ENCODE data around the gene IRF2BP2.

The IRF2BP2 gene

DNA sequence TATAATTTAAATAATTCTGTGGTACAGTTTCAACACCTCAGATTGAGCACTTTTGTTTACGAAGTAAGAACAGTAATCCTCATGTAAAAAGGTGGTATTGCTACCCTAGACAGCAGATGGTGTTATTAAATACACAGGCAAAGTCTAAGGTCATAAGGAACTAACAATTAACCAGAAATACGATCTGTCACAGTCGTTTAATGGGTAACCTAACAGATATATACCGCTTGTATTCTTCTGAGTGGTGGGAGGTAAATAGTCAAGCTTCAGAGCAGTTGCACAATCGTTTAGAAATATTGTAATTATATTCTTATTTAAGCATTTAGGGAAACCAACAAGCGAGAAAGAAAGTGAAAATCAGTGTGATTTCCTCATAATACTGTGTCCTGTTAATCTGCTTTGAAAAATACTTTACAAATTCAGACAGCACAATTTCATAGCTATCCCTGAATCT, 9.8 kb upstream of the IRF2BP2 start (continued):
- TF ChIP-seq, protein P1, sequence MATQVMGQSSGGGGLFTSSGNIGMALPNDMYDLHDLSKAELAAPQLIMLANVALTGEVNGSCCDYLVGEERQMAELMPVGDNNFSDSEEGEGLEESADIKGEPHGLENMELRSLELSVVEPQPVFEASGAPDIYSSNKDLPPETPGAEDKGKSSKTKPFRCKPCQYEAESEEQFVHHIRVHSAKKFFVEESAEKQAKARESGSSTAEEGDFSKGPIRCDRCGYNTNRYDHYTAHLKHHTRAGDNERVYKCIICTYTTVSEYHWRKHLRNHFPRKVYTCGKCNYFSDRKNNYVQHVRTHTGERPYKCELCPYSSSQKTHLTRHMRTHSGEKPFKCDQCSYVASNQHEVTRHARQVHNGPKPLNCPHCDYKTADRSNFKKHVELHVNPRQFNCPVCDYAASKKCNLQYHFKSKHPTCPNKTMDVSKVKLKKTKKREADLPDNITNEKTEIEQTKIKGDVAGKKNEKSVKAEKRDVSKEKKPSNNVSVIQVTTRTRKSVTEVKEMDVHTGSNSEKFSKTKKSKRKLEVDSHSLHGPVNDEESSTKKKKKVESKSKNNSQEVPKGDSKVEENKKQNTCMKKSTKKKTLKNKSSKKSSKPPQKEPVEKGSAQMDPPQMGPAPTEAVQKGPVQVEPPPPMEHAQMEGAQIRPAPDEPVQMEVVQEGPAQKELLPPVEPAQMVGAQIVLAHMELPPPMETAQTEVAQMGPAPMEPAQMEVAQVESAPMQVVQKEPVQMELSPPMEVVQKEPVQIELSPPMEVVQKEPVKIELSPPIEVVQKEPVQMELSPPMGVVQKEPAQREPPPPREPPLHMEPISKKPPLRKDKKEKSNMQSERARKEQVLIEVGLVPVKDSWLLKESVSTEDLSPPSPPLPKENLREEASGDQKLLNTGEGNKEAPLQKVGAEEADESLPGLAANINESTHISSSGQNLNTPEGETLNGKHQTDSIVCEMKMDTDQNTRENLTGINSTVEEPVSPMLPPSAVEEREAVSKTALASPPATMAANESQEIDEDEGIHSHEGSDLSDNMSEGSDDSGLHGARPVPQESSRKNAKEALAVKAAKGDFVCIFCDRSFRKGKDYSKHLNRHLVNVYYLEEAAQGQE (tag by site-specific recombination; IDR thresholded peaks at IDR 0.05), result peak; percentile 30; the same call in 1 of the 2 replicates
- TF ChIP-seq ZNF211 (tag by site-specific recombination; IDR thresholded peaks at IDR 0.05; ENCODE audit: low read depth), result no peak
- TF ChIP-seq PATZ1 (tag by site-specific recombination; IDR thresholded peaks at IDR 0.05), result no peak; the same call in 1 of the 2 replicates
- TF ChIP-seq ZBTB1 (tag by site-specific recombination; IDR thresholded peaks at IDR 0.05), result peak; percentile 69; the same call in 1 of the 2 replicates
- no peak for TF ChIP-seq ZNF221 (tag by site-specific recombination; IDR thresholded peaks at IDR 0.05; ENCODE audit: borderline replicate concordance)
- TF ChIP-seq ZNF132 (tag by site-specific recombination; IDR thresholded peaks at IDR 0.05; ENCODE audit: borderline replicate concordance), result no peak
- TF ChIP-seq BCL11A (tag by site-specific recombination; IDR thresholded peaks at IDR 0.05; ENCODE audit: low read depth), result 0 out of 2 replicates have a peak, but pooled peaks have one; percentile 17
- no peak for TF ChIP-seq MZF1 (tag by site-specific recombination; IDR thresholded peaks at IDR 0.05; ENCODE audit: borderline replicate concordance)
- TF ChIP-seq BCL6B (tag by site-specific recombination; IDR thresholded peaks at IDR 0.05), result no peak
- TF ChIP-seq SP2 (tag by site-specific recombination; IDR thresholded peaks at IDR 0.05), result no peak
- no peak for TF ChIP-seq ZNF837 (tag by site-specific recombination; IDR thresholded peaks at IDR 0.05)
- no peak for TF ChIP-seq ZNF626 (tag by site-specific recombination; IDR thresholded peaks at IDR 0.05)
- no peak for TF ChIP-seq ZNF48 (tag by site-specific recombination; IDR thresholded peaks at IDR 0.05)
- TF ChIP-seq MYNN (tag by site-specific recombination; IDR thresholded peaks at IDR 0.05; ENCODE audit: borderline replicate concordance), result no peak
- no peak for TF ChIP-seq ZNF792 (tag by site-specific recombination; IDR thresholded peaks at IDR 0.05)
- TF ChIP-seq KLF10 (tag by site-specific recombination; IDR thresholded peaks at IDR 0.05), result peak; percentile 17; the same call in 1 of the 2 replicates
- no peak for TF ChIP-seq ZNF610 (tag by site-specific recombination; IDR thresholded peaks at IDR 0.05; ENCODE audit: borderline replicate concordance)
- no peak for TF ChIP-seq ZNF202 (tag by site-specific recombination; IDR thresholded peaks at IDR 0.05; ENCODE audit: borderline replicate concordance)
- no peak for TF ChIP-seq ZNF548 (tag by site-specific recombination; IDR thresholded peaks at IDR 0.05)
- 0 out of 2 replicates have a peak, but pooled peaks have one; percentile 15 for TF ChIP-seq GLI2 (tag by site-specific recombination; IDR thresholded peaks at IDR 0.05; ENCODE audit: borderline replicate concordance, low read depth)
- TF ChIP-seq ZNF10 (tag by site-specific recombination; IDR thresholded peaks at IDR 0.05), result no peak
- no peak for TF ChIP-seq ZNF561 (tag by site-specific recombination; IDR thresholded peaks at IDR 0.05; ENCODE audit: borderline replicate concordance)
- TF ChIP-seq, protein P2, sequence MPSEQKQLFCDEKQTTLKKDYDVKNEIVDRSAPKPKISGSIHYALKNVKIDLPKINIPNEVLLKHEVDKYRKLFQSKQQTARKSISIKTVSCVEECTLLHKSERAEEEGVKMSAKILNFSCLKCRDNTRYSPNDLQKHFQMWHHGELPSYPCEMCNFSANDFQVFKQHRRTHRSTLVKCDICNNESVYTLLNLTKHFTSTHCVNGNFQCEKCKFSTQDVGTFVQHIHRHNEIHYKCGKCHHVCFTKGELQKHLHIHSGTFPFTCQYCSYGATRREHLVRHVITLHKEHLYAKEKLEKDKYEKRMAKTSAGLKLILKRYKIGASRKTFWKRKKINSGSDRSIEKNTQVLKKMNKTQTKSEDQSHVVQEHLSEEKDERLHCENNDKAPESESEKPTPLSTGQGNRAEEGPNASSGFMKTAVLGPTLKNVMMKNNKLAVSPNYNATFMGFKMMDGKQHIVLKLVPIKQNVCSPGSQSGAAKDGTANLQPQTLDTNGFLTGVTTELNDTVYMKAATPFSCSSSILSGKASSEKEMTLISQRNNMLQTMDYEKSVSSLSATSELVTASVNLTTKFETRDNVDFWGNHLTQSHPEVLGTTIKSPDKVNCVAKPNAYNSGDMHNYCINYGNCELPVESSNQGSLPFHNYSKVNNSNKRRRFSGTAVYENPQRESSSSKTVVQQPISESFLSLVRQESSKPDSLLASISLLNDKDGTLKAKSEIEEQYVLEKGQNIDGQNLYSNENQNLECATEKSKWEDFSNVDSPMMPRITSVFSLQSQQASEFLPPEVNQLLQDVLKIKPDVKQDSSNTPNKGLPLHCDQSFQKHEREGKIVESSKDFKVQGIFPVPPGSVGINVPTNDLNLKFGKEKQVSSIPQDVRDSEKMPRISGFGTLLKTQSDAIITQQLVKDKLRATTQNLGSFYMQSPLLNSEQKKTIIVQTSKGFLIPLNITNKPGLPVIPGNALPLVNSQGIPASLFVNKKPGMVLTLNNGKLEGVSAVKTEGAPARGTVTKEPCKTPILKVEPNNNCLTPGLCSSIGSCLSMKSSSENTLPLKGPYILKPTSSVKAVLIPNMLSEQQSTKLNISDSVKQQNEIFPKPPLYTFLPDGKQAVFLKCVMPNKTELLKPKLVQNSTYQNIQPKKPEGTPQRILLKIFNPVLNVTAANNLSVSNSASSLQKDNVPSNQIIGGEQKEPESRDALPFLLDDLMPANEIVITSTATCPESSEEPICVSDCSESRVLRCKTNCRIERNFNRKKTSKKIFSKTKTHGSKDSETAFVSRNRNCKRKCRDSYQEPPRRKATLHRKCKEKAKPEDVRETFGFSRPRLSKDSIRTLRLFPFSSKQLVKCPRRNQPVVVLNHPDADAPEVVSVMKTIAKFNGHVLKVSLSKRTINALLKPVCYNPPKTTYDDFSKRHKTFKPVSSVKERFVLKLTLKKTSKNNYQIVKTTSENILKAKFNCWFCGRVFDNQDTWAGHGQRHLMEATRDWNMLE (tag by site-specific recombination; conservative IDR thresholded peaks at IDR 0.05; ENCODE audit: low read depth), result no peak
- TF ChIP-seq ZBTB11 (tag by site-specific recombination; conservative IDR thresholded peaks at IDR 0.05; ENCODE audit: low read depth), result no peak
- TF ChIP-seq GLIS1 (tag by site-specific recombination; IDR thresholded peaks at IDR 0.05), result no peak

All from HEK293 (cell line).